ENCODE measurements around the gene TPSAB1.
"Not testable (repeated sequence)": the region's sequence is repeated elsewhere in the genome, so short reads cannot be mapped to it uniquely, and the experiment has no call there.

Gene TPSAB1

GRCh38 chr16:1245452-1246020 is 5.0 kb downstream of the TPSAB1 start:
- H3K18ac ChIP-seq (ENCODE audit: low read depth in 1 of 2, low read length in 2 of 2), result no peak overlapping the region
- H3K14ac ChIP-seq (ENCODE audit: low read length in 2 of 2), result no peak overlapping the region
- H3K9ac ChIP-seq (ENCODE audit: low read length), result no peak overlapping the region
- no peak overlapping the region for H2BK12ac ChIP-seq (ENCODE audit: low read length in 2 of 2)
- no peaks in the 10 kb centered on the region for H3K36me3 ChIP-seq (ENCODE audit: control insufficient read depth in 1 of 2, insufficient read depth in 2 of 2, low read depth in 1 of 2, low read length in 2 of 2)
- H4K8ac ChIP-seq (ENCODE audit: low read length), result no peak overlapping the region
- no peak overlapping the region for H2BK120ac ChIP-seq (ENCODE audit: low read depth, low read length)
- H2AK5ac ChIP-seq (ENCODE audit: low read length, severe bottlenecking), result no peak overlapping the region
- peaks cover 4% of the 10 kb centered on the region for H3K4me1 ChIP-seq (ENCODE audit: control insufficient read depth, insufficient read depth, low read depth, low read length)
- no peak overlapping the region for H4K91ac ChIP-seq (ENCODE audit: low read length)
- H3K4ac ChIP-seq (ENCODE audit: low read depth in 1 of 2, low read length in 2 of 2), result no peak overlapping the region
- H2AFZ ChIP-seq (ENCODE audit: low read depth, low read length), result no peak overlapping the region
- no peak overlapping the region for H3K27ac ChIP-seq (ENCODE audit: low read length, poor library complexity, severe bottlenecking)
- H3K79me1 ChIP-seq (replicated peaks; ENCODE audit: low read length, poor library complexity, severe bottlenecking), result no peaks in the 10 kb centered on the region
- H3K27me3 ChIP-seq (ENCODE audit: control insufficient read depth in 1 of 2, insufficient read depth in 1 of 2, low read length in 2 of 2), result peaks cover 9 to 34% of the 10 kb centered on the region in 2 experiments
- WGBS, result 82% methylated on average over 21 of the region's 22 CpGs
- H2BK5ac ChIP-seq (ENCODE audit: low read depth, low read length, poor library complexity, severe bottlenecking), result no peak overlapping the region
- DNase-seq, result no peak
- no peak overlapping the region for H2BK15ac ChIP-seq (ENCODE audit: low read depth, poor library complexity, severe bottlenecking)
- H3K4me3 ChIP-seq (ENCODE audit: insufficient read depth in 1 of 2, low read depth in 1 of 2, low read length in 2 of 2), result no peak overlapping the region
- no peak overlapping the region for H3K23ac ChIP-seq (ENCODE audit: low read length in 2 of 2)
- no peaks in the 10 kb centered on the region for H3K9me3 ChIP-seq (ENCODE audit: control insufficient read depth, low read length)
- H3K4me2 ChIP-seq (ENCODE audit: low read length, poor library complexity, severe bottlenecking), result no peak overlapping the region

GRCh38 chr16:1247903-1248537 is 7.5 kb downstream of the TPSAB1 start:
- H2BK12ac ChIP-seq (ENCODE audit: low read length in 2 of 2); H2BK15ac ChIP-seq (ENCODE audit: low read depth, poor library complexity, severe bottlenecking); H2AK5ac ChIP-seq (ENCODE audit: low read length, severe bottlenecking); H3K23ac ChIP-seq (ENCODE audit: low read length in 2 of 2); H3K36me3 ChIP-seq (ENCODE audit: control insufficient read depth in 1 of 2, insufficient read depth in 2 of 2, low read depth in 1 of 2, low read length in 2 of 2); H2AFZ ChIP-seq (ENCODE audit: low read depth, low read length); H3K18ac ChIP-seq (ENCODE audit: low read depth in 1 of 2, low read length in 2 of 2); H4K8ac ChIP-seq (ENCODE audit: low read length); H3K9me3 ChIP-seq (ENCODE audit: control insufficient read depth, low read length); H2BK5ac ChIP-seq (ENCODE audit: low read depth, low read length, poor library complexity, severe bottlenecking); H3K79me1 ChIP-seq (replicated peaks; ENCODE audit: low read length, poor library complexity, severe bottlenecking); H2BK120ac ChIP-seq (ENCODE audit: low read depth, low read length); H3K4me2 ChIP-seq (ENCODE audit: low read length, poor library complexity, severe bottlenecking); H3K27ac ChIP-seq (ENCODE audit: low read length, poor library complexity, severe bottlenecking); H4K91ac ChIP-seq (ENCODE audit: low read length); DNase-seq; H3K9ac ChIP-seq (ENCODE audit: low read length); H3K4me3 ChIP-seq (ENCODE audit: insufficient read depth in 1 of 2, low read depth in 1 of 2, low read length in 2 of 2); H3K4ac ChIP-seq (ENCODE audit: low read depth in 1 of 2, low read length in 2 of 2); H3K4me1 ChIP-seq (ENCODE audit: control insufficient read depth, insufficient read depth, low read depth, low read length); H3K14ac ChIP-seq (ENCODE audit: low read length in 2 of 2): not testable (repeated sequence)
- 90% methylated on average over 9 of the region's 14 CpGs for WGBS
- H3K27me3 ChIP-seq (ENCODE audit: control insufficient read depth in 1 of 2, insufficient read depth in 1 of 2, low read length in 2 of 2), result peaks cover 9 to 34% of the 10 kb centered on the region in 2 experiments

- H3K23ac ChIP-seq (ENCODE audit: low read length in 2 of 2); H3K18ac ChIP-seq (ENCODE audit: low read depth in 1 of 2, low read length in 2 of 2); H3K4me1 ChIP-seq (ENCODE audit: control insufficient read depth, insufficient read depth, low read depth, low read length); H3K4ac ChIP-seq (ENCODE audit: low read depth in 1 of 2, low read length in 2 of 2); H3K14ac ChIP-seq (ENCODE audit: low read length in 2 of 2); H2AK5ac ChIP-seq (ENCODE audit: low read length, severe bottlenecking); DNase-seq; H3K9me3 ChIP-seq (ENCODE audit: control insufficient read depth, low read length); H4K8ac ChIP-seq (ENCODE audit: low read length); H3K4me3 ChIP-seq (ENCODE audit: insufficient read depth in 1 of 2, low read depth in 1 of 2, low read length in 2 of 2); H3K79me1 ChIP-seq (replicated peaks; ENCODE audit: low read length, poor library complexity, severe bottlenecking); H2BK15ac ChIP-seq (ENCODE audit: low read depth, poor library complexity, severe bottlenecking); H3K4me2 ChIP-seq (ENCODE audit: low read length, poor library complexity, severe bottlenecking); H3K36me3 ChIP-seq (ENCODE audit: control insufficient read depth in 1 of 2, insufficient read depth in 2 of 2, low read depth in 1 of 2, low read length in 2 of 2); H2AFZ ChIP-seq (ENCODE audit: low read depth, low read length); H2BK120ac ChIP-seq (ENCODE audit: low read depth, low read length); H2BK5ac ChIP-seq (ENCODE audit: low read depth, low read length, poor library complexity, severe bottlenecking); H3K9ac ChIP-seq (ENCODE audit: low read length); H2BK12ac ChIP-seq (ENCODE audit: low read length in 2 of 2); H4K91ac ChIP-seq (ENCODE audit: low read length); H3K27ac ChIP-seq (ENCODE audit: low read length, poor library complexity, severe bottlenecking): not testable (repeated sequence)
- WGBS, result no CpG with 5 or more reads among the region's 43 CpGs
- peaks cover 9 to 34% of the 10 kb centered on the region in 2 experiments for H3K27me3 ChIP-seq (ENCODE audit: control insufficient read depth in 1 of 2, insufficient read depth in 1 of 2, low read length in 2 of 2)
Observed at GRCh38 chr16:1249031-1249755, 8.7 kb downstream of the TPSAB1 start.

GRCh38 chr16:1253701-1254364 is 13.3 kb downstream of the TPSAB1 start:
- H4K8ac ChIP-seq (ENCODE audit: low read length); H3K9ac ChIP-seq (ENCODE audit: low read length); H2BK120ac ChIP-seq (ENCODE audit: low read depth, low read length); H3K23ac ChIP-seq (ENCODE audit: low read length in 2 of 2); H3K4ac ChIP-seq (ENCODE audit: low read depth in 1 of 2, low read length in 2 of 2); H2AFZ ChIP-seq (ENCODE audit: low read depth, low read length); H2BK5ac ChIP-seq (ENCODE audit: low read depth, low read length, poor library complexity, severe bottlenecking); H3K4me2 ChIP-seq (ENCODE audit: low read length, poor library complexity, severe bottlenecking); H3K9me3 ChIP-seq (ENCODE audit: control insufficient read depth, low read length); H3K79me1 ChIP-seq (replicated peaks; ENCODE audit: low read length, poor library complexity, severe bottlenecking); H3K4me1 ChIP-seq (ENCODE audit: control insufficient read depth, insufficient read depth, low read depth, low read length); H3K14ac ChIP-seq (ENCODE audit: low read length in 2 of 2); H2BK15ac ChIP-seq (ENCODE audit: low read depth, poor library complexity, severe bottlenecking); H3K18ac ChIP-seq (ENCODE audit: low read depth in 1 of 2, low read length in 2 of 2); H2AK5ac ChIP-seq (ENCODE audit: low read length, severe bottlenecking); H3K4me3 ChIP-seq (ENCODE audit: insufficient read depth in 1 of 2, low read depth in 1 of 2, low read length in 2 of 2); DNase-seq; H3K27ac ChIP-seq (ENCODE audit: low read length, poor library complexity, severe bottlenecking); H4K91ac ChIP-seq (ENCODE audit: low read length); H3K36me3 ChIP-seq (ENCODE audit: control insufficient read depth in 1 of 2, insufficient read depth in 2 of 2, low read depth in 1 of 2, low read length in 2 of 2); H2BK12ac ChIP-seq (ENCODE audit: low read length in 2 of 2): not testable (repeated sequence)
- H3K27me3 ChIP-seq (ENCODE audit: control insufficient read depth in 1 of 2, insufficient read depth in 1 of 2, low read length in 2 of 2), result peaks cover 0 to 12% of the 10 kb centered on the region in 2 experiments
- no CpG with 5 or more reads among the region's 47 CpGs for WGBS

Data from mesenchymal stem cell (in vitro differentiated cells and primary cell).